GM21723 (cell line): Measurements from ENCODE around the gene TMEM151B.

Experiments used
- ATAC-seq: cut with Tn5 transposase; IDR thresholded peaks from one replicate; pipeline ENCODE4 v1.9.1; 2021; ENCODE audit warnings: mild to moderate bottlenecking, moderate library complexity; ENCODE audit not compliant: unreplicated experiment

The TMEM151B gene

DNA sequence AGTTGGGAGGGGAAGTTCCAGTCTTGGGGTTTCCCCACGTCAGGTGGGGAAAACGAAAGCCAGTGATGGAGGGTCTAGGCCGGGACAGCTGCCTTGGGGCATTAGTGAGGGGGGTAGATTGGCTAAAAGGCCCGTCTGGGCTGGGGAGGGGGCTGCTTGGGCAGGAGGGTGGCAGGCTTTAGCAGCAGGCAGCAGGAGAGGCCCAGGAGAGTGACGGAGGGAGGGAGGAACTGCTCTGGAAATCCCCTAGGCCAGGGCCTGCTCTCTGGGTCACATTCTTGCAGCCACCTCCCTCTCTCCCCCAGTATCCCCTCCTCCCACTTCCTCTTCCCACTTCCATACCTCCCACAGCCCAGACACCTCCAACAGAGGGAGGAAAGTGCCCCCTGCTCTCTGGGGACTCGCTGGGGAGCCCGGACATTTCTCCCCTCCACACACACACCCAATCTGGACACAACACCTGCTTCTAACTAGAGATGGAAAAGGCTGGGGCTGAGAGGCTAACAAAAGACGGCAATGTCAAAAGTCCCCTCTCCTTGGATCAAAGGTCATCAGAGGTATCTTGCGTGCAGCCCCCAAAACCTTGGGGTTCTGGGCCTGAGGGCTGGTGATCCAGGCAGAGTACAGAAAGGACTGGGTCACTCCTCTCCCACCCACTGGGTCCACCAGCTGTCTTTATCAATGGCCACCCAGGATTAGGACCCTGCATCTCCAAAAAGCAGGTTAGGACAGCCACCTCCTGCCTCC lies 6.7 kb upstream of the TMEM151B start:
- ATAC-seq: no peak

DNA sequence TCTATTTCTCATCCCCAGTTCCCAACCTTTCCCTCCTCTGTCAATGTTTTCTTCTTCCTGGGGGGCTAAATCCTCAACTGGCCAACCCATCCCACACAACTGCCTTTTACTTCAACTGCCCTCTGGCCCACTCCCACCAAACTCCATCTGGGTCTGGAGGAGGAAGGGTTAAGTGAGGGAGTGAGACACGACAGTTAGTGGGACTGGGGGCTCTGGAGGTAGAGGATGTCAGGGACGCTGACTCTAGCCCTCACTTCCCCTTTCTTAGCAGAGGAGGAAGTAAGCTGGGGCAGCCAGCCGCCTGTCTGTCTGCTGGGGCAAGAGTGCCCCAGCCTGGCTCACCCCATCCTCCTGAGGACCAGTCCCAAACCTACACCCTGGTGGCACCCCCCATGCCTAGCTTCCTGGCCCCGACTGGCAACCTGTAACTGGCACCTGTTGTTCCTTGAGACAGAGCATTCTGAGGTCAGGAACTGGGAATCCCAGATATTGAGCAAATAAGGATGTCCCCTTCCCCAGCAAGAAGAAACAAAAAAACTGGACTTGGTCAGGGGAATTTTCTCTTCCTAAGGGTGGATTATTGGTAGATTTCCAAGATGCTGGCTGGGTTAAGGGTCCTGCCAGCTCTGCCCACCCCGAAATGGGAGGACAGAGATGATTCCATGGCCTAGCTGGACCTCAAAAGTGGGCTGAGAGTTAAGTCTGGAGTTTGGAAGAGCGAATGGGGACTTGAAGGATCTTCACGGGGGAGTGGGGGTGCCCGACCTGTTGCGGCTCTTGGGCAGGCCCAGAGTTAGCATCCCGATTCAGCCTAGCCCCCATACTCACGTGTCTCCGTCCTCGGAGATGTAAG lies 5.9 kb upstream of the TMEM151B start:
- ATAC-seq: no peak

- peak; percentile 37 for ATAC-seq
Observed at GRCh38 chr6:44265007-44265721, 5.1 kb upstream of the TMEM151B start, which contains the start of gene NFKBIE. Gene NFKBIE, minus strand, starts transcription at chr6:44265551. Its CDS starts 205 bp downstream, at chr6:44265346.

- no peak for ATAC-seq
Observed at GRCh38 chr6:44265722-44266233, 4.5 kb upstream of the TMEM151B start.

- peak; percentile 41 for ATAC-seq
Observed at GRCh38 chr6:44266347-44266746, 3.9 kb upstream of the TMEM151B start.

DNA sequence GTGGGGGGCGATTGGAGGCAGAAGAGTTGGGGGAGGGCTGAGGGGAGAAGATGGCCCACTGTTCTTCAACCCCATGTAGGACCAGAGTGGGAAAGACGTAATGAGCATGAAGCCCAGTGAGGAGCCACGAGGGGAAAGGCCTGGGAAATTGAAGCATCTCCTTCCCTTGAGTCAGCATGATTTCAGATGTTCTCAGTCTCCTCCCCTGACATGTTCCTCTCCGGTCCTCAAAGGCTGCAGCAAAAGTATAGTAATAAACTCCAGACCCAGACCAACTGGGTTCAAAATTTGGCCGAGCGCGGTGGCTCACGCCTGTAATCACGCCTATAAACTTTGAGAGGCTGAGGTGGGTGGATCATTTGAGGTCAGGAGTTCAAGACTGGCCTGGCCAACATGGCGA lies 3.0 kb upstream of the TMEM151B start:
- no peak for ATAC-seq

DNA sequence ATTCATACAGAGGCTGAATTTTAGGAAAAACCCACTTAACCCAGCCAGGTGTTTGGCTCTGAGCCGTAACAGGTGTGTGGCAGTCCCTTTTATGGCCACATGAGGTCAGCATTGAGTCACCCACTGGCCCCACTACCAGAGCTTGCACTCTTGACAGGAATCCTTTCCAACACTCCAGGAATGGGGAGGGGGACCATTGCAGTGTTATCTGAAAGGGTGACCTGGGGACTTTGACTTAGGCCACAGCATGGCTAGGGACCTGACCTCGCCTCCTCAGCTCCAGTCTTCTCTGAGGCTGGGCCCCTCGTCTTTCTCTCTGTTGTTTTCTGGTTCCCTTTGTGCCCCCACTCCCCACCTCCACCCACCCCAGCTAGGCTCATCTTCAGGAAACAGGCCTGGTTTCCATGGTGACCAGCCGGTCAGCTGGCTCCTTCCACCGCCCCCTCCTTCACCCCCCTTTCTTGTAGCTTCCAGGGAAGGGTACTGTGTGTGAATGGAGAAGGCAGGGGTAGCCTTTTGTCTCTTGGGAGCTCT lies 2.1 kb upstream of the TMEM151B start:
- no peak for ATAC-seq

DNA sequence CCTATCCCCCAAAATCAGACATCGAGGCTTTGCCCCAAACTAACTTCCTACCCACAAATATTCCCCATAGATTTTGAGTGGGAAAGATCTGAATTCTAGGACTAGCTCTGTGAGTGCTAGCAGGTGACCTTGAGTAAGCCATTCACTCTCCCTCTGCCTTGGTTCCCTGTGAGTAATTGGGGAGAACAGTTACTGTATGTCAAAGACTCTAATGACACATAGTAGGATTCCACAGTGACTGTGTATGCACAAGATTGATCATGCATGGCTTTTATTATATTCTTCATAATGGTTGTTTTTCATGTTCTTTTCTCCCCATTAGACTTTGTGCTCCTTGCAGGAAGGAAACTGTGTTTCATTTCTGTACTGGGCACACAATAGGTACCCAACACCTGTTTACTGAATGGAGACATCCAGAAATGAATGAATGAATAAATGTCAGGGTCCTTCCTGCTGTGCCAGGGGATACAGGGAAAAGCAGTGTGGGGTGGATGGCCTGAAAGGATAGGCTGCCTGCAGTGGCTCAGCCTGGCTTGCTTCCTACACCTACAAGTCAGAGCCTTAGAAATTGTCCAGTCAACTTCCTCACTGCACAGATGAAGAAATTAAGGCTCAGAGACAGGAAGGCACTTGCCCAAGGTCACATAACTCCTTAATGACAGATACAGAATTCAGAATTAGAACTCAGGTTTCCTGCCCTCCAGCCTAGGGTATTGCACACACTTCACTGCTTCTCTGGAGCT lies 901 bp upstream of the TMEM151B start:
- ATAC-seq: no peak

- ATAC-seq: no peak
Observed at GRCh38 chr6:44270526-44271405, 516 bp downstream of the TMEM151B start.

DNA sequence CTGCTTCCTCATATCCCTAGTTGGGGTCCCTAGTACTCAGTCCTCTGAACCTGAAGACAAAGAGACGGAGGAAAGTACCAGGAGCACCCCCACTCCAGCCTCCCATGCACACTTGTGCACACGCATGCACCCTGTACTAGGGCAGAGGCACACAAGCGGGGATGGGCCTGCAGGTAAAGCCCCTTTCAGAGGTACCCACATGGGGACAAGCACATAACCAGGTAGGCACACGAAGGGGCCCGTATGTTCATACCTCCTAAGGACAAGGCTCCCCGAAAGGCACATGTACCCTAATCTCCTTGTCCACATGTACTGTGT lies 1.1 kb downstream of the TMEM151B start:
- no peak for ATAC-seq

- no peak for ATAC-seq
Observed at GRCh38 chr6:44271914-44272313, 1.7 kb downstream of the TMEM151B start.

DNA sequence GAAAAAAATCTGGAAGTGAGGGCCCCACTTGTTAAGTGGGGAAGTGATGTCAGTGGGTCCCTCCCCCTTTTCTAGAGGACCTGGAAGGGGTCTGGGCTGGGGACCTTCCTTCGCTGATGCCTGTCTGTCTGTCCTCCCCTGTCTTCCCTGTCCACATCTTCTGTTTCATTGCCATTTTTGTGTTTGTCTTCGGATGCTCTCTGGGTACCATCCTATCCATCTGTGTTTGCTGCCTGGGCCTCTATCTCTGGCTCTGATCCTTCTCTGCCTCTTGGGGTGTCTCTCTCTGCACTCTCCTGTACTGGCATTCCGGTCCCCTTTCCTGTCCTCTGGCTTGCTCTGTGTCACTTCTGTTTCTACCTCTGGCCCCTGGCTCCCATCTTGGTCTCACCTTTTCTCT lies 2.3 kb downstream of the TMEM151B start:
- no peak for ATAC-seq

GRCh38 chr6:44272999-44273566 lies 2.8 kb downstream of the TMEM151B start:
- no peak for ATAC-seq

- no peak for ATAC-seq
Observed at GRCh38 chr6:44273617-44274016, 3.4 kb downstream of the TMEM151B start.

- ATAC-seq: no peak
Observed at GRCh38 chr6:44275271-44275748, 5.1 kb downstream of the TMEM151B start.

DNA sequence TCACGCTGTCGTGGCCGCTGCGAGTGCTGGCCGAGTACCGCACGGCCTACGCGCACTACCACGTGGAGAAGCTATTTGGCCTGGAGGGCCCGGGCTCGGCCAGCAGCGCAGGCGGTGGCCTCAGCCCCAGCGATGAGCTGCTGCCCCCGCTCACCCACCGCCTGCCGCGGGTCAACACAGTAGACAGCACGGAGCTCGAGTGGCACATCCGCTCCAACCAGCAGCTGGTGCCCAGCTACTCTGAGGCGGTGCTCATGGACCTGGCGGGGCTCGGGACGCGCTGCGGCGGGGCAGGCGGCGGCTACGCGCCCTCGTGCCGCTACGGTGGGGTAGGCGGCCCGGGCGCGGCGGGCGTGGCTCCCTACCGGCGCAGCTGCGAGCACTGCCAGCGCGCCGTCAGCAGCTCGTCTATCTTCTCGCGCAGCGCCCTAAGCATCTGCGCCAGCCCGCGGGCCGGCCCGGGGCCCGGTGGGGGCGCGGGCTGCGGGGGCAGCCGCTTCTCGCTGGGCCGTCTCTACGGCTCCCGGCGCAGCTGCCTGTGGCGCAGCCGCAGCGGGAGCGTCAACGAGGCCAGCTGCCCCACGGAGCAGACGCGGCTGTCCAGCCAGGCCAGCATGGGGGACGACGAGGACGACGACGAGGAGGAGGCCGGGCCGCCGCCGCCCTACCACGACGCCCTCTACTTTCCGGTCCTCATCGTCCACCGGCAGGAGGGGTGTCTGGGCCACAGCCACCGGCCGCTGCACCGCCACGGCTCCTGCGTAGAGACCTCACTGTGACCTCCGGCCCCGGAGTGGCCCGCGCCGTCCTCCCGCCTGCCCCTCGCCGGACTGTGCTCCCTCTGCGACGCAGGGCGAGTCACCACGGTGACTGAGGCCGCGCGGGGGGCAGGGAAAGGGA lies 5.7 kb downstream of the TMEM151B start:
- ATAC-seq: no peak

DNA sequence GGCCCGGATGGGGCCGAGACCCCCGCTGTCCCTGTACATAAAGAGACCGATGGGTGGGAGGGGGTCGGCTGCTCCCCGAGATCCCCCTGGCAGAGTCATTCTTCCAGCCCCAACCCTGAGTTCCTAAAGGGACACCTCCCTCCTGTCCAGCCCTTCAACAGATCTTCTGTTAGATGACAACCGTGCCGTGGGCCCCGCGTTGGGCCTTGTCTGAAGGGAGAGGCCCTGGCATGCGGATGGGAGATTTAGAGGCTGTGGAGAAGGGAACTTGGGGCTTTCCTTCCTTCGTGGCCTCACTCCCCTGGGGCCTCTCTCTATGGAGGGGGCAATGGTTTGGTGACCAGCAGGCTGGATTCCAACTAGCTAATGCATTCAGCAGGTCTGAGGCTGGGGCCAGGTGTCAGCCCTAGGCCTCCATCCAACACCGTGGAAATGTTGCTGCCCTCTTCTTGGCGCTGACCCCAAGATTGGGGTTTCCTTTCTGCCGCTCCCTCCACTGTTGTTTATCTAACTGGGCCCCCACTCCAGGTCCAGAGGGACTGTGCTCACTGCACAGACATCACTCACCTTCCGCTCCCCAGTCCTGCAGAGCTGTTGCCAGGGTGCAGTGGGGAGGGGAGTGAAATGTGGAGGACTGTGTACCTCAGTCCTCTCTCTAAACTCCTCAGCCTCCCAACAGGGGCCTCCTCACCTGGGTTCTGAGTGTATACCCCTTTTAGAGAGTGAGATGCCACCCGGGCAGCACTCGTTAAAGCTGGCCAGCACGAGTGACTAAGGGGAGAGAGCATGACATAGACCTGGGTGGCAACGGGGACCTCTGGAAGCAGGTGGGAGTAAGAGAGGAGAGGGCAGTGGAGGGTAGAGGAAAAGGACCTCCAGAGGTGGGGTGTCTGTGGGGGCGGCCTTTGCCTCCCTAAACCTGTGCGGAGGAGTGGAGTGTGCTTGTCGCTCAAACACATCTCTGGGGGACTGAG lies 6.7 kb downstream of the TMEM151B start:
- no peak for ATAC-seq
